PC-3 (cell line): Measurements from ENCODE around the gene TTC7B.

Source experiments
- EZH2 ChIP-seq: fragments of 300-600 bp; sonication (generic); IDR thresholded peaks from one replicate; pipeline ENCODE4 v1.6.1; 2017; ENCODE audit warnings: antibody characterized with exemption, mild to moderate bottlenecking, low read length; ENCODE audit not compliant: unreplicated experiment
- TF ChIP-seq, protein P1 (sequence below): fragments of 300-600 bp; sonication (generic); conservative IDR thresholded peaks from 2 replicates; pipeline ENCODE4 v1.5.1; 2017; ENCODE audit warnings: antibody characterized with exemption, low read depth, mild to moderate bottlenecking, low read length

- TF ChIP-seq, protein P1, sequence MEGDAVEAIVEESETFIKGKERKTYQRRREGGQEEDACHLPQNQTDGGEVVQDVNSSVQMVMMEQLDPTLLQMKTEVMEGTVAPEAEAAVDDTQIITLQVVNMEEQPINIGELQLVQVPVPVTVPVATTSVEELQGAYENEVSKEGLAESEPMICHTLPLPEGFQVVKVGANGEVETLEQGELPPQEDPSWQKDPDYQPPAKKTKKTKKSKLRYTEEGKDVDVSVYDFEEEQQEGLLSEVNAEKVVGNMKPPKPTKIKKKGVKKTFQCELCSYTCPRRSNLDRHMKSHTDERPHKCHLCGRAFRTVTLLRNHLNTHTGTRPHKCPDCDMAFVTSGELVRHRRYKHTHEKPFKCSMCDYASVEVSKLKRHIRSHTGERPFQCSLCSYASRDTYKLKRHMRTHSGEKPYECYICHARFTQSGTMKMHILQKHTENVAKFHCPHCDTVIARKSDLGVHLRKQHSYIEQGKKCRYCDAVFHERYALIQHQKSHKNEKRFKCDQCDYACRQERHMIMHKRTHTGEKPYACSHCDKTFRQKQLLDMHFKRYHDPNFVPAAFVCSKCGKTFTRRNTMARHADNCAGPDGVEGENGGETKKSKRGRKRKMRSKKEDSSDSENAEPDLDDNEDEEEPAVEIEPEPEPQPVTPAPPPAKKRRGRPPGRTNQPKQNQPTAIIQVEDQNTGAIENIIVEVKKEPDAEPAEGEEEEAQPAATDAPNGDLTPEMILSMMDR, result no peak
- no peak for TF ChIP-seq EZH2
Measured at GRCh38 chr14:90757452-90757851, 58.8 kb downstream of the TTC7B start.
